ENCODE data around the gene VAMP3.

DNA sequence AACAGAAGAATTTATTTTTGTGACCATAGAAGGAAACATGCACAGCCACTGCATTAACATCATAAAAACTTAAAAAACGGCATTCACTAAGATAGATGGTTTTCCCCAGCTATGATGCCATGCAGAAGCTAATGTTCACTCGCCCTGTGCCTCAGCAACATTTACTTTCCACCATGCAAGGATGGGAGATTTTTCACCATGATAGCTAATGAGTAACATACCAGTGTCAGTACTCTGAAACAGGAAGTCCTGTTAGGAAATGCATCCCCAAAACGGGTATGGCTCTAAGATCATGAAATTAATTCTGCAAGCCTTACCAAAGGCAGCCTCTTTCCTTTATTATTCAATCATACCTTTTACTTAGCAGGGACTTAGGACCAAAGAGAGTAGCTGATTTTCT is 17.5 kb upstream of the VAMP3 start:
- TF ChIP-seq, protein P1, sequence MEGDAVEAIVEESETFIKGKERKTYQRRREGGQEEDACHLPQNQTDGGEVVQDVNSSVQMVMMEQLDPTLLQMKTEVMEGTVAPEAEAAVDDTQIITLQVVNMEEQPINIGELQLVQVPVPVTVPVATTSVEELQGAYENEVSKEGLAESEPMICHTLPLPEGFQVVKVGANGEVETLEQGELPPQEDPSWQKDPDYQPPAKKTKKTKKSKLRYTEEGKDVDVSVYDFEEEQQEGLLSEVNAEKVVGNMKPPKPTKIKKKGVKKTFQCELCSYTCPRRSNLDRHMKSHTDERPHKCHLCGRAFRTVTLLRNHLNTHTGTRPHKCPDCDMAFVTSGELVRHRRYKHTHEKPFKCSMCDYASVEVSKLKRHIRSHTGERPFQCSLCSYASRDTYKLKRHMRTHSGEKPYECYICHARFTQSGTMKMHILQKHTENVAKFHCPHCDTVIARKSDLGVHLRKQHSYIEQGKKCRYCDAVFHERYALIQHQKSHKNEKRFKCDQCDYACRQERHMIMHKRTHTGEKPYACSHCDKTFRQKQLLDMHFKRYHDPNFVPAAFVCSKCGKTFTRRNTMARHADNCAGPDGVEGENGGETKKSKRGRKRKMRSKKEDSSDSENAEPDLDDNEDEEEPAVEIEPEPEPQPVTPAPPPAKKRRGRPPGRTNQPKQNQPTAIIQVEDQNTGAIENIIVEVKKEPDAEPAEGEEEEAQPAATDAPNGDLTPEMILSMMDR (IDR thresholded peaks at IDR 0.05; ENCODE audit: borderline replicate concordance, extremely low read depth, low read length, poor library complexity, severe bottlenecking), result no peak
- no peak for TF ChIP-seq EZH2 (IDR thresholded peaks at IDR 0.05; ENCODE audit: borderline replicate concordance, low read depth, low read length, severe bottlenecking)
